Stimulated activated CD8-positive, alpha-beta memory T cell treated with anti-CD3 and anti-CD28 coated beads, Interleukin-4, amount 100 ng/mL, for 1 hour (primary cell): ENCODE measurements around the gene FUNDC2.
"Not testable (repeated sequence)": the region's sequence is repeated elsewhere in the genome, so short reads cannot be mapped to it uniquely, and the experiment has no call there.

Experiments
- DNase-seq, 2 donors: peaks; one replicate each; pipeline ENCODE4 v3.0.0-alpha.2; 2020; ENCODE audit warnings: low read depth in 2 of 2, low spot score in 1 of 2

Gene FUNDC2

GRCh38 chrX:155026727-155027508, at the start of gene FUNDC2:
TSS of gene FUNDC2 (plus strand) at chrX:155026844. CDS start at chrX:155026939, 95 bp downstream.
- peak; percentile 79 to 88 for DNase-seq

- no peak for DNase-seq
These were observed 47.0 kb upstream of the FUNDC2 start for GRCh38 chrX:154979629-154980028.

- DNase-seq, result peak; percentile 37 to 51
These were observed 46.1 kb upstream of the FUNDC2 start for GRCh38 chrX:154980330-154981115.

- no peak for DNase-seq
These were observed 45.6 kb upstream of the FUNDC2 start for GRCh38 chrX:154981116-154981411.

- DNase-seq, result no peak
These were observed 39.6 kb upstream of the FUNDC2 start for GRCh38 chrX:154986826-154987575.

- DNase-seq, result no peak
These were observed 38.7 kb upstream of the FUNDC2 start for GRCh38 chrX:154987940-154988339.

- DNase-seq, result no peak
These were observed 37.9 kb upstream of the FUNDC2 start for GRCh38 chrX:154988719-154989118.

- DNase-seq, result no peak
These were observed 36.1 kb upstream of the FUNDC2 start for GRCh38 chrX:154990496-154990895.

GRCh38 chrX:154991039-154991438, 35.6 kb upstream of the FUNDC2 start:
- DNase-seq, result no peak

- no peak for DNase-seq
These were observed 35.2 kb upstream of the FUNDC2 start for GRCh38 chrX:154991476-154991875.

GRCh38 chrX:154998204-154998880, 28.3 kb upstream of the FUNDC2 start:
- no peak for DNase-seq

GRCh38 chrX:155000841-155001240, 25.8 kb upstream of the FUNDC2 start:
- no peak for DNase-seq

- DNase-seq, result no peak
These were observed 24.8 kb upstream of the FUNDC2 start for GRCh38 chrX:155001873-155002272.

- no peak for DNase-seq
These were observed 21.5 kb upstream of the FUNDC2 start for GRCh38 chrX:155005190-155005589.

- not testable (repeated sequence) for DNase-seq
These were observed 20.3 kb upstream of the FUNDC2 start for GRCh38 chrX:155006379-155006778.

GRCh38 chrX:155006913-155007671, 19.6 kb upstream of the FUNDC2 start:
- not testable (repeated sequence) for DNase-seq

GRCh38 chrX:155008578-155008977, 18.1 kb upstream of the FUNDC2 start:
- not testable (repeated sequence) for DNase-seq

GRCh38 chrX:155009994-155010472, 16.6 kb upstream of the FUNDC2 start:
- DNase-seq, result no peak

GRCh38 chrX:155020591-155020990, 6.1 kb upstream of the FUNDC2 start:
- no peak for DNase-seq

- no peak for DNase-seq
These were observed 4.1 kb upstream of the FUNDC2 start, which contains the start of gene F8 for GRCh38 chrX:155022585-155022984. TSS of gene F8 (minus strand) at chrX:155022723. CDS start at chrX:155022552, 171 bp downstream.
